ENCODE measurements around the gene MFN1. TPM values are rescaled to one million over a fixed set of nuclear protein-coding genes. Genes with fewer than 3 reads are reported as not detected.

MFN1 gene
- total and polyA plus RNA-seq, 2 of the 13 experiments (the other 11 are each of a cell fraction or from before 2014, with no cell fraction given): 25.2 to 37.5 TPM

DNA sequence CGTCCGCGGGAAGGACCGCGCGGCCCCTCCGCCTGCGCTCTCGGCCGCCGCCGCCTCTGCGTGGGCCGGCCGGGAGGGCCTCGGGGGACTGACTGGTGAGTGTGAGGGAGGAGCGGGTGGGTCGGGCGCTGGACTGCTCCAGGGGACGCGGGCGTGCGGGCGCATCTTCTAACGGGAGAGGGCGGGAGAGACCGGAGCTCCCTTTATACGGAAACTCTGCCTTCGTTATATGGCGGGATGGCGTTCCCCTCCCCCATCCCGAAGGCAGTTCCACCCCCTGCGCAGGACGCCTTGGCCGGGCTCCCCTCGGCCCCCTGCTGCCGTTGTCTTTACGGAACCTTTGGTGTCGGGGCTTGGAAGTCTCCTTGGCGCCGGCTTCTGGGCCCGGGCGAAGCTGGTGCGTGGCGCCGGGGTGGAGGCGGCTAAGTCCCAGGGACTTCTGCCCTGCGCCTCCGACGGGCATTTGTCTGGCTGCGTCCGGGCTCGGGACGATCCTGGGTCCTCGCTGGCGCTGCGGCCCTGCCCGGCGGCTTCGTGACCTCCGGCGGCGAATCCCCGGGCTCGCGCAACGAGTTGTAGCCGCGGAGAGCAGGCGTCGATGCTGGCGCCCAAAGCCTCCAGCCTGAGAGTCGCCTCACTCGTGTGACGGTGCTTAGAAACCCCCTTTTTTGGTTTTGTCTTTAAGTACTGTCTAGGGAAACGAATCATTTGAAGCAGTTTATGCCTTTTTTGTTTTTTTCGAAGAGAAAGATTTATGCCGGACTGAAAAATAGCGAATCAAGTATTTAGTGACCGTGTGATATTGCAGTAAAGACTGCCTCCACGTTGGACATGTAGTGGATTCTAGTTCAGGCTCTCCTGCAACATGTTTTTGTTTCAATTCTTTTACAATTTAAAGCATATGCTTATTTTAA lies 24.1 kb upstream of the MFN1 start (continued):
- TF ChIP-seq, protein P1, sequence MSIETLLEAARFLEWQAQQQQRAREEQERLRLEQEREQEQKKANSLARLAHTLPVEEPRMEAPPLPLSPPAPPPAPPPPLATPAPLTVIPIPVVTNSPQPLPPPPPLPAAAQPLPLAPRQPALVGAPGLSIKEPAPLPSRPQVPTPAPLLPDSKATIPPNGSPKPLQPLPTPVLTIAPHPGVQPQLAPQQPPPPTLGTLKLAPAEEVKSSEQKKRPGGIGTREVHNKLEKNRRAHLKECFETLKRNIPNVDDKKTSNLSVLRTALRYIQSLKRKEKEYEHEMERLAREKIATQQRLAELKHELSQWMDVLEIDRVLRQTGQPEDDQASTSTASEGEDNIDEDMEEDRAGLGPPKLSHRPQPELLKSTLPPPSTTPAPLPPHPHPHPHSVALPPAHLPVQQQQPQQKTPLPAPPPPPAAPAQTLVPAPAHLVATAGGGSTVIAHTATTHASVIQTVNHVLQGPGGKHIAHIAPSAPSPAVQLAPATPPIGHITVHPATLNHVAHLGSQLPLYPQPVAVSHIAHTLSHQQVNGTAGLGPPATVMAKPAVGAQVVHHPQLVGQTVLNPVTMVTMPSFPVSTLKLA (IDR thresholded peaks at IDR 0.05): no peak
- TF ChIP-seq SMAD3 (CRISPR knock-in tag; IDR thresholded peaks at IDR 0.05): peak; percentile 62
- TF ChIP-seq ELF3 (CRISPR knock-in tag; IDR thresholded peaks at IDR 0.05): no peak; the same call in 1 of the 2 replicates
- TF ChIP-seq RFXAP (CRISPR knock-in tag; IDR thresholded peaks at IDR 0.05; ENCODE audit: borderline replicate concordance): 0 out of 2 replicates have a peak, but pooled peaks have one; percentile 30
- peak; percentile 73; the same call in 1 of the 2 replicates for TF ChIP-seq KDM3A (CRISPR knock-in tag; IDR thresholded peaks at IDR 0.05; ENCODE audit: low read depth)
- TF ChIP-seq GLI4 (CRISPR knock-in tag; IDR thresholded peaks at IDR 0.05; ENCODE audit: borderline replicate concordance): no peak
- TF ChIP-seq HOXA5 (CRISPR knock-in tag; IDR thresholded peaks at IDR 0.05): peak; percentile 22; the same call in 1 of the 2 replicates
- TF ChIP-seq ZSCAN31 (CRISPR knock-in tag; IDR thresholded peaks at IDR 0.05; ENCODE audit: low read depth): peak; percentile 52; the same call in 1 of the 2 replicates
- no peak for TF ChIP-seq ZNF564 (CRISPR knock-in tag; IDR thresholded peaks at IDR 0.05)
- TF ChIP-seq ZNF788 (CRISPR knock-in tag; IDR thresholded peaks at IDR 0.05; ENCODE audit: borderline replicate concordance): no peak
- no peak for TF ChIP-seq ATRX (CRISPR knock-in tag; IDR thresholded peaks at IDR 0.05; ENCODE audit: borderline replicate concordance)
- TF ChIP-seq NFIB (CRISPR knock-in tag; IDR thresholded peaks at IDR 0.05; ENCODE audit: borderline replicate concordance): no peak
- TF ChIP-seq MZF1 (CRISPR knock-in tag; IDR thresholded peaks at IDR 0.05; ENCODE audit: borderline replicate concordance): no peak
- no peak for TF ChIP-seq CCAR2 (optimal IDR thresholded peaks at IDR 0.05; ENCODE audit: low read depth, low read length)
- TF ChIP-seq, protein P2, sequence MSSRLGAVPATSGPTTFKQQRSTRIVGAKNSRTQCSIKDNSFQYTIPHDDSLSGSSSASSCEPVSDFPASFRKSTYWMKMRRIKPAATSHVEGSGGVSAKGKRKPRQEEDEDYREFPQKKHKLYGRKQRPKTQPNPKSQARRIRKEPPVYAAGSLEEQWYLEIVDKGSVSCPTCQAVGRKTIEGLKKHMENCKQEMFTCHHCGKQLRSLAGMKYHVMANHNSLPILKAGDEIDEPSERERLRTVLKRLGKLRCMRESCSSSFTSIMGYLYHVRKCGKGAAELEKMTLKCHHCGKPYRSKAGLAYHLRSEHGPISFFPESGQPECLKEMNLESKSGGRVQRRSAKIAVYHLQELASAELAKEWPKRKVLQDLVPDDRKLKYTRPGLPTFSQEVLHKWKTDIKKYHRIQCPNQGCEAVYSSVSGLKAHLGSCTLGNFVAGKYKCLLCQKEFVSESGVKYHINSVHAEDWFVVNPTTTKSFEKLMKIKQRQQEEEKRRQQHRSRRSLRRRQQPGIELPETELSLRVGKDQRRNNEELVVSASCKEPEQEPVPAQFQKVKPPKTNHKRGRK (CRISPR knock-in tag; IDR thresholded peaks at IDR 0.05): no peak
- TF ChIP-seq ZMYM4 (CRISPR knock-in tag; IDR thresholded peaks at IDR 0.05): no peak
- 0 out of 2 replicates have a peak, but pooled peaks have one; percentile 56 for TF ChIP-seq ZNF816 (CRISPR knock-in tag; IDR thresholded peaks at IDR 0.05; ENCODE audit: borderline replicate concordance)
- TF ChIP-seq ZNF790 (CRISPR knock-in tag; IDR thresholded peaks at IDR 0.05; ENCODE audit: borderline replicate concordance): no peak
- TF ChIP-seq MBNL3 (CRISPR knock-in tag; conservative IDR thresholded peaks at IDR 0.05): no peak
- TF ChIP-seq ZSCAN20 (CRISPR knock-in tag; IDR thresholded peaks at IDR 0.05; ENCODE audit: borderline replicate concordance): peak; percentile 87; the same call in 1 of the 2 replicates
- no peak for TF ChIP-seq SNRNP70 (IDR thresholded peaks at IDR 0.05; ENCODE audit: low read depth, low read length)
- TF ChIP-seq ZNF512B (CRISPR knock-in tag; IDR thresholded peaks at IDR 0.05; ENCODE audit: borderline replicate concordance): no peak
- TF ChIP-seq ZFP41 (CRISPR knock-in tag; IDR thresholded peaks at IDR 0.05; ENCODE audit: borderline replicate concordance): peak; percentile 77; the same call in 1 of the 2 replicates
- no peak for TF ChIP-seq ZNF251 (CRISPR knock-in tag; IDR thresholded peaks at IDR 0.05)
